WI38 (cell line): ENCODE results near the gene KIF26B.

Experiments
- H3K4me3 ChIP-seq: 2 replicates; pipeline ENCODE4 v1.5.1; 2011; ENCODE audit warnings: low read depth, mild to moderate bottlenecking, control low read depth, low read length
- CTCF ChIP-seq: IDR thresholded peaks from 2 replicates; pipeline ENCODE4 v1.5.1; 2012; ENCODE audit warnings: low read depth, mild to moderate bottlenecking, control low read depth, low read length

KIF26B gene

GRCh38 chr1:245572709-245573108, 417.9 kb downstream of the KIF26B start:
- no peak for TF ChIP-seq CTCF

DNA sequence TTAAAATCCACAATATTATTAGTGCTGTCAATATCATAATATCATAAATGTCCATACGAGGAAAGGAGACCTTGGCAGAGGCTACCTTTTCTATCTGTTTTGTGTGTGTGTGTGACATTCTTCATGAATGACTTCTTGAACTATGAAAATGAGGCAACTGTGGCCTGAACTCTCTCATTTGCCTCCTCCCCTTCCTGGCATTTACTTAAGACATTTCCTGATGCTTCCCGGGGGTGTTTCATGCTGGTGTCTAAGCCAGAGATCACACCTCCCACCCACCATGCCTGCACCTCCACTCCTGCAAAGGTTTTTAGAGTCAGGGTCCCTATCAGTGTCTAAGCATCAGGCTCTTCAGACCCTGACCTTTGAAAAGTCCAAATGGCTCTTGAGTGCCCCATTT, 420.9 kb downstream of the KIF26B start:
- no peak for TF ChIP-seq CTCF
- no peak overlapping the region for H3K4me3 ChIP-seq

More at GRCh38 chr1:245572709-245573108, 417.9 kb downstream of the KIF26B start:
- H3K4me3 ChIP-seq = no peak overlapping the region

GRCh38 chr1:245576323-245576722, 421.5 kb downstream of the KIF26B start:
- H3K4me3 ChIP-seq = no peak overlapping the region
- no peak for TF ChIP-seq CTCF

GRCh38 chr1:245577191-245578157, 422.7 kb downstream of the KIF26B start:
- no peak overlapping the region for H3K4me3 ChIP-seq
- no peak for TF ChIP-seq CTCF

GRCh38 chr1:245578308-245578707, 423.5 kb downstream of the KIF26B start:
- no peak for TF ChIP-seq CTCF
- no peak overlapping the region for H3K4me3 ChIP-seq

- TF ChIP-seq CTCF = no peak
- H3K4me3 ChIP-seq = no peak overlapping the region
Measured at GRCh38 chr1:245578771-245579170, 424.0 kb downstream of the KIF26B start.

GRCh38 chr1:245579881-245580280, 425.1 kb downstream of the KIF26B start:
- no peak overlapping the region for H3K4me3 ChIP-seq
- TF ChIP-seq CTCF = no peak
